Neuronal stem cell (in vitro differentiated cells): ENCODE results near the gene CXorf66.
"Not testable (repeated sequence)": the region's sequence is repeated elsewhere in the genome, so short reads cannot be mapped to it uniquely, and the experiment has no call there.

Source experiments
- DNase-seq: peaks from one replicate; pipeline ENCODE4 v3.0.0-alpha.2; 2013; ENCODE audit warnings: low spot score
- H2AFZ ChIP-seq: one replicate; pipeline ENCODE4 v1.6.1; 2013; ENCODE audit warnings: mild to moderate bottlenecking, low read length, inconsistent platforms
- H2AK5ac ChIP-seq: 2 replicates; pipeline ENCODE4 v1.6.1; 2013; ENCODE audit warnings: low read depth, mild to moderate bottlenecking, inconsistent platforms, low read length, moderate library complexity, mixed read lengths
- H2BK120ac ChIP-seq: 2 replicates; pipeline ENCODE4 v1.6.1; 2013; ENCODE audit warnings: low read depth, mild to moderate bottlenecking, inconsistent platforms, low read length, moderate library complexity, mixed read lengths
- H2BK12ac ChIP-seq: one replicate; pipeline ENCODE4 v1.6.1; 2013; ENCODE audit warnings: low read length, inconsistent platforms
- H2BK15ac ChIP-seq: 2 replicates; pipeline ENCODE4 v1.6.1; 2013; ENCODE audit warnings: mild to moderate bottlenecking, low read length, inconsistent platforms, mixed read lengths
- H2BK5ac ChIP-seq: one replicate; pipeline ENCODE4 v1.6.1; 2013; ENCODE audit warnings: inconsistent platforms, mild to moderate bottlenecking, low read length, moderate library complexity
- H3K14ac ChIP-seq: one replicate; pipeline ENCODE4 v1.6.1; 2013; ENCODE audit warnings: low read length, inconsistent platforms
- H3K18ac ChIP-seq: 2 replicates; pipeline ENCODE4 v1.6.1; 2013; ENCODE audit warnings: low read length, inconsistent platforms
- H3K23ac ChIP-seq: 2 replicates; pipeline ENCODE4 v1.6.1; 2013; ENCODE audit warnings: low read depth, mild to moderate bottlenecking, mixed read lengths, low read length, inconsistent platforms; ENCODE audit not compliant: poor library complexity
- H3K27ac ChIP-seq: replicated peaks from 3 replicates; pipeline ENCODE4 v1.5.1; 2013; ENCODE audit warnings: low read length, inconsistent platforms
- H3K27me3 ChIP-seq, 3 experiments: 2 replicates each; pipeline ENCODE4 v1.6.1; 2013; ENCODE audit warnings: low read length in 3 of 3, mild to moderate bottlenecking in 2 of 3, inconsistent platforms in 1 of 3, low read depth in 1 of 3, mixed read lengths in 1 of 3, moderate library complexity in 1 of 3; ENCODE audit not compliant: control insufficient read depth in 3 of 3, insufficient read depth in 3 of 3
- H3K36me3 ChIP-seq, 2 donors: replicated peaks in 1 of 2; 2 replicates each; pipeline ENCODE4 v1.6.1; 2013; ENCODE audit warnings: low read length in 2 of 2; ENCODE audit not compliant: control insufficient read depth in 2 of 2, insufficient read depth in 2 of 2
- H3K4ac ChIP-seq: 2 replicates; pipeline ENCODE4 v1.6.1; 2013; ENCODE audit warnings: inconsistent platforms, mild to moderate bottlenecking, low read length, moderate library complexity
- H3K4me1 ChIP-seq, 2 donors: 1 replicate in 1 of 2; 2 replicates in 1 of 2; pipeline ENCODE4 v1.6.1; 2013; ENCODE audit warnings: low read length in 2 of 2, low read depth in 1 of 2; ENCODE audit not compliant: control insufficient read depth in 2 of 2, insufficient read depth in 1 of 2
- H3K4me2 ChIP-seq: one replicate; pipeline ENCODE4 v1.6.1; 2013; ENCODE audit warnings: mild to moderate bottlenecking, low read length, inconsistent platforms; ENCODE audit not compliant: insufficient read depth, poor library complexity, severe bottlenecking
- H3K4me3 ChIP-seq, 2 donors: 2 replicates each; pipeline ENCODE4 v1.5.1; 2013; ENCODE audit warnings: low read length in 2 of 2, mild to moderate bottlenecking in 2 of 2, inconsistent platforms in 1 of 2, moderate library complexity in 1 of 2
- H3K79me1 ChIP-seq: one replicate; pipeline ENCODE4 v1.6.1; 2013; ENCODE audit warnings: low read depth, mild to moderate bottlenecking, inconsistent platforms, low read length, moderate library complexity
- H3K9ac ChIP-seq: one replicate; pipeline ENCODE4 v1.6.1; 2013; ENCODE audit warnings: mild to moderate bottlenecking, low read depth, low read length, inconsistent platforms; ENCODE audit not compliant: poor library complexity
- H3K9me3 ChIP-seq, 2 donors: replicated peaks in 1 of 2; 2 replicates each; pipeline versions ENCODE3 to v1.6.1; 2013; ENCODE audit warnings: low read length in 2 of 2, mild to moderate bottlenecking in 2 of 2, inconsistent platforms in 1 of 2, low read depth in 1 of 2, mixed read lengths in 1 of 2, moderate library complexity in 1 of 2; ENCODE audit not compliant: control insufficient read depth in 2 of 2, insufficient read depth in 1 of 2
- H4K8ac ChIP-seq: one replicate; pipeline ENCODE4 v1.6.1; 2013; ENCODE audit warnings: low read depth, mild to moderate bottlenecking, inconsistent platforms, low read length, moderate library complexity
- H4K91ac ChIP-seq: one replicate; pipeline ENCODE4 v1.6.1; 2013; ENCODE audit warnings: low read length, low read depth, mild to moderate bottlenecking, inconsistent platforms; ENCODE audit not compliant: poor library complexity
- WGBS, 2 donors: extraction: QIAGEN DNeasy Blood & Tissue Kit; methylation state at CpG; one replicate each; pipeline ENCODE4 v1.1.7; 2013; ENCODE audit warnings: missing lambda C conversion rate in 2 of 2, mixed read lengths in 1 of 2; ENCODE audit not compliant: insufficient read length in 2 of 2, insufficient replicate concordance in 1 of 2; ENCODE audit errors: extremely low coverage in 2 of 2; 5-methylcytosine and 5-hydroxymethylcytosine counted together

The CXorf66 gene

DNA sequence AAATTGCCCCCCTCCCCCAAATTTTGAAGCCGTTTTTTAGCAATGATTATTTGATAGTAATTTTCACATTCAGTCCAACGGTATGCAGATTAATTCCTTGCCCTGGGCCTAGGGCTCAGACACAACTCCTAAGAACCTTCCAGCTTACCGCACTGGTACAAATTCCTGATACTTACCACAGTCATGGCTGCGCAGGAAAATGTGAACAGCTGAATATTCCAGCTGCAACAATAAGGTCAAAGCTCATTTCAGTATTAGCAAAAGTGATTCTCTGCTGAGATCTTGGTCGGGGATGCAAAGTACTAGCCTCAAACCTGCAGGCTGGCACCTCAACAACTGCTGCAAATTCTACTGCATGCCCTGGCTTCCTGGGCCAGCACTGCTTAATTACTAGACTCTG, 35.4 kb downstream of the CXorf66 start:
- H3K36me3 ChIP-seq: no peaks in the 10 kb centered on the region
- no peak overlapping the region for H3K18ac ChIP-seq
- H2BK5ac ChIP-seq: no peak overlapping the region
- H4K8ac ChIP-seq: no peak overlapping the region
- H2BK120ac ChIP-seq: no peak overlapping the region
- H2BK12ac ChIP-seq: no peak overlapping the region
- H3K4me1 ChIP-seq: peaks cover 3 to 5% of the 10 kb centered on the region in 2 donors
- no peak overlapping the region for H3K27ac ChIP-seq
- H3K23ac ChIP-seq: no peak overlapping the region
- no peak overlapping the region for H3K9ac ChIP-seq
- H3K4me2 ChIP-seq: no peak overlapping the region
- H3K79me1 ChIP-seq: peaks cover 1% of the 10 kb centered on the region
- H3K27me3 ChIP-seq: no peaks in the 10 kb centered on the region
- H3K4me3 ChIP-seq: no peak overlapping the region
- H3K4ac ChIP-seq: no peak overlapping the region
- H2BK15ac ChIP-seq: no peak overlapping the region
- no peak overlapping the region for H2AFZ ChIP-seq
- no peak overlapping the region for H4K91ac ChIP-seq
- no peaks in the 10 kb centered on the region for H3K9me3 ChIP-seq
- no CpG with 5 or more reads among the region's 5 CpGs for WGBS, 2 donors
- no peak for DNase-seq
- H2AK5ac ChIP-seq: no peak overlapping the region
- H3K14ac ChIP-seq: no peak overlapping the region

DNA sequence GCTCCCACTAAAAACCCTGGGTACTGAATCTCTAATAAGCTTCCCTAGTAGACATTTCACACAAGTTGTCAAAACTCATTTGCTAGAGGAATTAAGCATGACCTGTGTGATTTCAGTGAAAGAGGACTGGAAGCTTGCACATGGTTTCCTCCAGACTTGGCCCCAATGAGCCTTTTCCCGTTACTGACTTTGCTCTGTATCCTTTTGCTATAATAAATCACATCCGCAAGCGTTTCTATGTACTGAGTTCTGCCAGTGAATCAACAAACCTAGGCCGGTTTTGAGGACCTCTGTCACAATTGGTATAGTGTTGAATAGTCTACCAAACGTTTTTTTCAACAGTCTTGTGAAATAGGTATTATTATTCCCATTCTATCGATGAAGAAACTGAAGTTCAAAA, 40.6 kb downstream of the CXorf66 start:
- no peak overlapping the region for H2BK120ac ChIP-seq
- DNase-seq: no peak
- no peak overlapping the region for H2BK15ac ChIP-seq
- no peaks in the 10 kb centered on the region for H3K4me1 ChIP-seq
- H3K4me2 ChIP-seq: no peak overlapping the region
- no peaks in the 10 kb centered on the region for H3K9me3 ChIP-seq
- no peak overlapping the region for H3K23ac ChIP-seq
- H4K8ac ChIP-seq: no peak overlapping the region
- H3K14ac ChIP-seq: no peak overlapping the region
- no peak overlapping the region for H3K4me3 ChIP-seq
- H3K79me1 ChIP-seq: no peaks in the 10 kb centered on the region
- H2AFZ ChIP-seq: no peak overlapping the region
- no peak overlapping the region for H3K18ac ChIP-seq
- H3K27me3 ChIP-seq: no peaks in the 10 kb centered on the region
- no peak overlapping the region for H3K27ac ChIP-seq
- no peak overlapping the region for H3K4ac ChIP-seq
- no peak overlapping the region for H4K91ac ChIP-seq
- WGBS, 2 donors: no CpG with 5 or more reads among the region's 6 CpGs
- no peak overlapping the region for H3K9ac ChIP-seq
- H2BK12ac ChIP-seq: no peak overlapping the region
- H2BK5ac ChIP-seq: no peak overlapping the region
- H2AK5ac ChIP-seq: no peak overlapping the region
- no peaks in the 10 kb centered on the region for H3K36me3 ChIP-seq

DNA sequence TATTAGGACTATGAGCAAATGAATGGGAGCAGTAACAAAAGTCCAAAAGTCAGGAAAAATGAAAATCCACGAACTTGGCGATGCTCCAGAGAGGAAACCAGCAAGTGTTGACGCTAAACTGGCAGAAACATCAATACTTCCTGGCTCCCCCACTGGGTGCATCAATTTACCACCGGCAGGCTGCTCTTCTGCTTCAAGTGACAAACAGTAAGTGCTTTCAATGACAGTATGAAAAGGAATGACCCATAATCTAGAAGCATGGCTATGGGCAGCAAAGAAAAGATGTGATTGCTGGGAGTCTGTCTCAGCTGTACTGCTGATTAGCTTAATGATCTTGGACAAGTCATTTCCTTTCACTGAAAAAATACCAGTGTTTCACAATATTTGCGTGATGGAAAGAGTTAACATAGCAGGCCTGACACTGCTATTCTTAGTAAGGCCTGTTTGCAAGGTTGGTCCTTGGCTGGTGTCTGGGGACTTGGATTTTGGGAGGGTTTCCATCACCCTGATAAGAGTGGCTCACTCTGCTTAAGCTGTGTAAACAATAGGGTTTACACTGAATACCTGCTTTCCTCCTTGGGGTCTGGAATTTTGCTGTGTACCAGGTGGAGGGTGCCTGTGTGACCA, 41.1 kb downstream of the CXorf66 start:
- Histone ChIP-seq H3K23ac (no peak overlapping the region), H4K8ac (no peak overlapping the region), H3K9ac (no peak overlapping the region), H2BK5ac (no peak overlapping the region), H3K14ac (no peak overlapping the region), H2AFZ (no peak overlapping the region), H3K4ac (no peak overlapping the region), H3K27ac (no peak overlapping the region), H2BK15ac (no peak overlapping the region), H3K18ac (no peak overlapping the region), H3K36me3 (no peaks in the 10 kb centered on the region), H2BK120ac (no peak overlapping the region), H2BK12ac (no peak overlapping the region), H3K79me1 (no peaks in the 10 kb centered on the region), H2AK5ac (no peak overlapping the region), H4K91ac (no peak overlapping the region), H3K27me3 (no peaks in the 10 kb centered on the region), H3K9me3 (no peaks in the 10 kb centered on the region), H3K4me2 (no peak overlapping the region), H3K4me1 (no peaks in the 10 kb centered on the region), H3K4me3 (no peak overlapping the region)
- WGBS, 2 donors: no CpG with 5 or more reads among the region's 5 CpGs
- no peak for DNase-seq

DNA sequence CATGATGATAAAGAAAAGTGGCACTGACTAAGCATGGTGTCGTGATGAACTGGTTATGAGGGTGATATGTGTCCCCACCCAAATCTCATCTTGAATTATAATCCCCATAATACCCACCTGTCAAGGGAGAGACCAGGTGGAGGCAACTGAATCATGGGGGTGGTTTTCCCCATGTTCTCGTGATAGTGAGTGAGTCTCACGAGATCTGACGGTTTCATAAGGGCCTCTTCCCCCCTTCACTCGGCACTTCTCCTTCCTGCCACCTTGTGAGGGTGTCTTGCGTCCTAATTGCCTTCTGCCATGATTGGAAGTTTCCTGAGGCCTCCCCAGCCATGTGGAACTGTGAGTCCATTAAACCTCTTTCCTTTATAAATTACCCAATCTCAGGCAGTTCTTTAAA, 44.2 kb downstream of the CXorf66 start:
- not testable (repeated sequence) for H3K36me3 ChIP-seq, H3K4me2 ChIP-seq, H3K4me1 ChIP-seq, H2BK120ac ChIP-seq, H3K18ac ChIP-seq, H3K14ac ChIP-seq, H3K27ac ChIP-seq, H3K4ac ChIP-seq, H2AK5ac ChIP-seq, H3K27me3 ChIP-seq, H2BK15ac ChIP-seq, H3K4me3 ChIP-seq, DNase-seq, H3K9me3 ChIP-seq, H3K9ac ChIP-seq, H2BK12ac ChIP-seq, H2AFZ ChIP-seq, H2BK5ac ChIP-seq, H4K91ac ChIP-seq, H3K79me1 ChIP-seq, H3K23ac ChIP-seq, H4K8ac ChIP-seq
- WGBS, 2 donors: no CpG with 5 or more reads among the region's 6 CpGs
